NCI-H69 (cell line): ENCODE measurements around the gene ADGRB3.
"Not testable (repeated sequence)": the region's sequence is repeated elsewhere in the genome, so short reads cannot be mapped to it uniquely, and the experiment has no call there.

ENCODE experiments used
- DNase-seq: peaks from one replicate; lab custom pipeline; 2025; lab: John Stamatoyannopoulos, UW

The ADGRB3 gene

GRCh38 chr6:68741501-68742386, 106.7 kb downstream of the ADGRB3 start:
- DNase-seq = no peak

GRCh38 chr6:68743099-68743498, 108.0 kb downstream of the ADGRB3 start:
- no peak for DNase-seq

- DNase-seq = not testable (repeated sequence)
These were observed 109.3 kb downstream of the ADGRB3 start for GRCh38 chr6:68744376-68744775.

GRCh38 chr6:68746376-68746775, 111.3 kb downstream of the ADGRB3 start:
- no peak for DNase-seq

GRCh38 chr6:68747110-68747790, 112.2 kb downstream of the ADGRB3 start:
- no peak for DNase-seq

GRCh38 chr6:68747832-68748231, 112.8 kb downstream of the ADGRB3 start:
- DNase-seq = not testable (repeated sequence)

GRCh38 chr6:68754681-68755213, 119.7 kb downstream of the ADGRB3 start:
- DNase-seq = no peak

- DNase-seq = peak; percentile 58
These were observed 121.6 kb downstream of the ADGRB3 start for GRCh38 chr6:68756454-68757375.

GRCh38 chr6:68757821-68758220, 122.7 kb downstream of the ADGRB3 start:
- DNase-seq = peak; percentile 16

GRCh38 chr6:68758559-68758958, 123.5 kb downstream of the ADGRB3 start:
- peak; percentile 52 for DNase-seq

- peak; percentile 32 for DNase-seq
These were observed 125.4 kb downstream of the ADGRB3 start for GRCh38 chr6:68760485-68760884.

GRCh38 chr6:68760941-68761676, 126.0 kb downstream of the ADGRB3 start:
- peak; percentile 62 for DNase-seq

GRCh38 chr6:68761985-68762384, 126.9 kb downstream of the ADGRB3 start:
- no peak for DNase-seq

- DNase-seq = peak; percentile 64
These were observed 136.3 kb downstream of the ADGRB3 start for GRCh38 chr6:68771426-68771825.

GRCh38 chr6:68774843-68775242, 139.8 kb downstream of the ADGRB3 start:
- peak; percentile 16 for DNase-seq

- DNase-seq = peak; percentile 80
These were observed 141.3 kb downstream of the ADGRB3 start for GRCh38 chr6:68776354-68776753.

- peak; percentile 89 for DNase-seq
These were observed 142.9 kb downstream of the ADGRB3 start for GRCh38 chr6:68777956-68778355.

GRCh38 chr6:68778356-68779020, 143.4 kb downstream of the ADGRB3 start:
- DNase-seq = peak; percentile 68

GRCh38 chr6:68779366-68779765, 144.3 kb downstream of the ADGRB3 start:
- DNase-seq = no peak

- DNase-seq = not testable (repeated sequence)
These were observed 155.0 kb downstream of the ADGRB3 start for GRCh38 chr6:68790128-68790527.
